ENCODE data around the gene CFAP161.

GRCh38 chr15:81106560-81106959 is 27.5 kb upstream of the CFAP161 start:
- TF ChIP-seq TAF1 (IDR thresholded peaks at IDR 0.05; ENCODE audit: borderline replicate concordance, insufficient read depth, low read length) (no peak), POLR2AphosphoS5 (IDR thresholded peaks at IDR 0.05; ENCODE audit: low read depth, low read length) (no peak), SIN3A (IDR thresholded peaks at IDR 0.05; ENCODE audit: borderline replicate concordance, insufficient read depth, low read length) (no peak)
- TF ChIP-seq, protein P1, sequence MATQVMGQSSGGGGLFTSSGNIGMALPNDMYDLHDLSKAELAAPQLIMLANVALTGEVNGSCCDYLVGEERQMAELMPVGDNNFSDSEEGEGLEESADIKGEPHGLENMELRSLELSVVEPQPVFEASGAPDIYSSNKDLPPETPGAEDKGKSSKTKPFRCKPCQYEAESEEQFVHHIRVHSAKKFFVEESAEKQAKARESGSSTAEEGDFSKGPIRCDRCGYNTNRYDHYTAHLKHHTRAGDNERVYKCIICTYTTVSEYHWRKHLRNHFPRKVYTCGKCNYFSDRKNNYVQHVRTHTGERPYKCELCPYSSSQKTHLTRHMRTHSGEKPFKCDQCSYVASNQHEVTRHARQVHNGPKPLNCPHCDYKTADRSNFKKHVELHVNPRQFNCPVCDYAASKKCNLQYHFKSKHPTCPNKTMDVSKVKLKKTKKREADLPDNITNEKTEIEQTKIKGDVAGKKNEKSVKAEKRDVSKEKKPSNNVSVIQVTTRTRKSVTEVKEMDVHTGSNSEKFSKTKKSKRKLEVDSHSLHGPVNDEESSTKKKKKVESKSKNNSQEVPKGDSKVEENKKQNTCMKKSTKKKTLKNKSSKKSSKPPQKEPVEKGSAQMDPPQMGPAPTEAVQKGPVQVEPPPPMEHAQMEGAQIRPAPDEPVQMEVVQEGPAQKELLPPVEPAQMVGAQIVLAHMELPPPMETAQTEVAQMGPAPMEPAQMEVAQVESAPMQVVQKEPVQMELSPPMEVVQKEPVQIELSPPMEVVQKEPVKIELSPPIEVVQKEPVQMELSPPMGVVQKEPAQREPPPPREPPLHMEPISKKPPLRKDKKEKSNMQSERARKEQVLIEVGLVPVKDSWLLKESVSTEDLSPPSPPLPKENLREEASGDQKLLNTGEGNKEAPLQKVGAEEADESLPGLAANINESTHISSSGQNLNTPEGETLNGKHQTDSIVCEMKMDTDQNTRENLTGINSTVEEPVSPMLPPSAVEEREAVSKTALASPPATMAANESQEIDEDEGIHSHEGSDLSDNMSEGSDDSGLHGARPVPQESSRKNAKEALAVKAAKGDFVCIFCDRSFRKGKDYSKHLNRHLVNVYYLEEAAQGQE (IDR thresholded peaks at IDR 0.05; ENCODE audit: insufficient read depth in 1 of 2, low read depth in 2 of 2, low read length in 2 of 2): no peak
